Kasumi-1 (cell line): ENCODE data around the gene UVRAG.
"Not testable (repeated sequence)": the region's sequence is repeated elsewhere in the genome, so short reads cannot be mapped to it uniquely, and the experiment has no call there.

ENCODE experiments used
- DNase-seq, 2 experiments: peaks; one replicate each; lab custom pipeline; 2025; lab: John Stamatoyannopoulos, UW

The UVRAG gene

DNA sequence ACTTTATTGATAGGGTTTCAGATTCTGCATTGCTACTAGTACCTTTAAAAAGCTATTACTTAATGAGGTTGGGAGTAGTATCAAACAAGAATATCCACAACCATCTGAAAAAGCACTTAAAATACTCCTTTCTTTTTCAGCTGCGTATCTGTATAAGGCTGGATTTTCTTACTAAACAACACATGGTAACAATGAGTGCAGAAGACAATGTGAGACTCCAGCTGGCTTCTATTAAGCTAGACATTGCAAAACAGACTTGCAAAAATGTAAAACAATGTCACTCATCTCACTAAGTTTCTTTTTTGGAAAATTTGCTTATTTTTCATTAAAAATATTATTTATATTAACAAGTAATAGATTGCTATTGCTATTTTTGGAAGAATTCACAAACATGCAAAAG lies 258.7 kb downstream of the UVRAG start:
- no peak for DNase-seq

- DNase-seq = peak; percentile 16 to 47
These were observed 259.4 kb downstream of the UVRAG start for GRCh38 chr11:76074148-76075095.

- DNase-seq = no peak
These were observed 260.7 kb downstream of the UVRAG start for GRCh38 chr11:76075716-76076115.

- DNase-seq = not testable (repeated sequence)
These were observed 261.2 kb downstream of the UVRAG start for GRCh38 chr11:76076253-76076652.

- no peak for DNase-seq
These were observed 261.7 kb downstream of the UVRAG start for GRCh38 chr11:76076749-76077148.

DNA sequence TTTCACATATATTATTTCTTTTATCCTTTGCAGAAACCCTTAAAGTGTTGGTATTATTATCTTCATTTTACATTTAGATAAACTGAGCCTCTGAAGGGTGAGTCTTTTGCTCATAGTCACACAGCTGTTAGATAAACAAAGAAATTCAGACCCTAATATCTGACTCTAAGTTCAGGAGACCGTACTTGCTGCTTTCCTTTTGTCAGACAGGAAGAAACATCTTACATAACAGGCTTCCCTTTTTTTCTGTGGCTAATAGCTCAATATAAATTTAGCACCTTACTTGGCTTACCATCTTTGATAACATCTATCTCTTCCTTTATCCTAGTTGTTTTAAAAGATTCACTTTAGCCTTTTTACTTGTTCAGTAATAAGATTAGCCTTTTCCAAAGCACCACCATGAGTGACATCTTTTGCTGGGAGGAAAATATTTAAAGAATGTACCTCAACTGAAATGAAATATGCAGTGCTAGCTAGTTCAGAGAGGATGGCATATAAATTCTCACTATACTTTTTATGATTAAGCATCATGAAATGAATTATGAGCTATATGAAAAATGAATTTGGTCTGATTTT lies 262.7 kb downstream of the UVRAG start:
- DNase-seq = peak; percentile 70 to 79

GRCh38 chr11:76081084-76081483 lies 266.1 kb downstream of the UVRAG start:
- DNase-seq = not testable (repeated sequence)

GRCh38 chr11:76083563-76084451 lies 268.8 kb downstream of the UVRAG start:
- no peak for DNase-seq

GRCh38 chr11:76085270-76085669 lies 270.3 kb downstream of the UVRAG start:
- DNase-seq = no peak

- DNase-seq = no peak
These were observed 272.0 kb downstream of the UVRAG start for GRCh38 chr11:76086743-76087635.

DNA sequence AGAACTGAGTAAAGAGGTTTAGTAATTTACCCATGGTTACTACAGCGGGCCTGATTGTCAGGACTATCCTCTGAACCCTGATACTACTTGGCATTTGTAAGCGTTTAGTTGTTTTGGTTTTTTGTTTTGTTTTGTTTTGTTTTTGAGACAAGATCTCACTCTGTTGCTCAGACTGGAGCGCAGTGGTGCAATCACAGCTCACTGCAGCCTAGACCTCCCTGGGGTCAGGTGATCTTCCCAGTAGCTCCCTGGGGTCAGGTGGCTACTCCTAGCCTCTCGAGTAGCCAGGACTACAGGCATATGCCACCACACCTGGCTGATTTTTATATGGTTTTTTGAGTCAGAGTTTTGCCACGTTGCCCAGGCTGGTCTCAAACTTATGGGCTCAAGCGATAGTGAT lies 272.7 kb downstream of the UVRAG start:
- no peak for DNase-seq

GRCh38 chr11:76088511-76088910 lies 273.5 kb downstream of the UVRAG start:
- peak in 1 of 2 experiments; percentile 23 for DNase-seq

DNA sequence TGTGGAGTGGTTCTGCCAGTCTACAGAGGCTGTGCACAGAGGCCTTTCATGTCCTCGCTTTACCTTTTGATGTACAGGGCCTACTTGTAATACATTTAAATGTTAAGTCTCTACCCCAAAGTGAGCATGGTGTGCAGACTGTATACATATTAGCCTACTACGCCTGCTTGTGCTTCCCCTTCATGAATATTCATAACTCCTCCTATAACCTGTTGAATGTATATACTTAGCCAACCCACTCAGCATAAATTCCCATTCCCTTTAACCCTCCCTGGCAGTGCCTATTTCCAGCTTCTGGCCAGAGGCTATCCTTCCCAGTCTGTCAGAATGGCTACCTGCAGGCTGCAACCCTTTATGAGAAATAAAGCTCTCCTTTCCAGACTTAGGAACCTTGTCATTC lies 275.2 kb downstream of the UVRAG start:
- DNase-seq = no peak

GRCh38 chr11:76090821-76091220 lies 275.8 kb downstream of the UVRAG start:
- no peak for DNase-seq

- no peak for DNase-seq
These were observed 279.7 kb downstream of the UVRAG start for GRCh38 chr11:76094740-76095139.

- DNase-seq = no peak
These were observed 280.9 kb downstream of the UVRAG start for GRCh38 chr11:76095891-76096290.

GRCh38 chr11:76096552-76096951 lies 281.5 kb downstream of the UVRAG start:
- DNase-seq = no peak

GRCh38 chr11:76102802-76103201 lies 287.8 kb downstream of the UVRAG start:
- no peak for DNase-seq

GRCh38 chr11:76103460-76103859 lies 288.4 kb downstream of the UVRAG start:
- no peak for DNase-seq

DNA sequence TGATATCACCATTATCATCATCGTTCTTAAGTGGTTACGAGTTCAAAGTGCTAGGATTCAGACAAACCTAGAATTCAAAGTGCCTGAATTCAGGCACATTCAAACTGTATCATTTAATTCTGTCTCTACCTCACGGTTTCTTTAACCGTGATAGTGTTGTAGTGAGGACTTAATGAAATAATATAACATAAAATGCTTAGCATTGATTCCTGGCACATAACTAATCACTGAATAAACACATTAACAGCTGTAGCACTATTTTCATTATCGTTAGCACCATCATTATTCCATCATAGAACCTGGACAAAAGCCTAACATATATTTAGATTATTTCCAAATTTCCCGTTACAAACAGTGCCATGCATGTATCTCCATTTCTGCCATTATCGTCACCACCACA lies 289.3 kb downstream of the UVRAG start:
- no peak for DNase-seq

DNA sequence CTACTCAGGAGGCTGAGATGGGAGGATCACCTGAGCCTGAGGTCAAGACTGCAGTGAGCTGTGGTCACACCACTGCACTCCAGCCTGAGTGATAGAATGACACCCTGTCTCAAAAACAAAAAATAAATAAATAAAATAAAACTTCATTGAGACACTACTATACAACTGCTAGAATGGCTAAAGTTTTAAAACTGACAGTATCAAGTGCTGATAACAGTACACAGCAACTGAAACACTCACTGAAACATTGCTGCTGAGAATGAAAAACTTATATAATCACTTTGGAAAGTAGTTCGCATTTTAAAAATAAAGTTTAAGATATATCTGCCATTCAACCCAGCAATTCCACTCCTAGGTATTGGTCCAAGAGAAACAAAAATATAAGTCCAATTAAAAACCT lies 290.6 kb downstream of the UVRAG start:
- no peak for DNase-seq
